ENCODE measurements around the gene CFAP20DC. TPM values are rescaled to one million over a fixed set of nuclear protein-coding genes. Genes with fewer than 3 reads are reported as not detected.

Gene CFAP20DC
- total and polyA plus RNA-seq, 2 of the 8 experiments (the other 6 are each of a cell fraction or from before 2014, with no cell fraction given): 2.2 to 2.8 TPM

GRCh38 chr3:58898513-58898912 is 151.3 kb downstream of the CFAP20DC start:
- Histone ChIP-seq H3K23me2 (ENCODE audit: low read depth, low read length) (no peaks in the 10 kb centered on the region), H4K5ac (ENCODE audit: insufficient read length, low read depth, low read length) (no peak overlapping the region), H3K56ac (replicated peaks; ENCODE audit: insufficient read length, low read depth, low read length) (no peak overlapping the region), H3K4me3 (ENCODE audit: extremely low read depth in 1 of 4, insufficient read depth in 2 of 4, low read depth in 3 of 4, low read length in 4 of 4) (no peak overlapping the region), H3K23ac (ENCODE audit: insufficient read length) (no peak overlapping the region), H3K79me2 (ENCODE audit: control insufficient read depth in 1 of 2, insufficient read depth in 2 of 2, low read length in 2 of 2) (no peaks in the 10 kb centered on the region), H2BK5ac (ENCODE audit: low read depth, low read length) (no peak overlapping the region), H3K36me3 (ENCODE audit: control insufficient read depth in 2 of 4, insufficient read depth in 4 of 4, low read length in 3 of 4) (no peaks in the 10 kb centered on the region), H3K18ac (ENCODE audit: extremely low read depth, low read length) (no peak overlapping the region), H2BK20ac (ENCODE audit: low read length) (no peak overlapping the region), H3K27me3 (replicated peaks in 1 of 4; ENCODE audit: control insufficient read depth in 3 of 4, extremely low read depth in 1 of 4, insufficient read depth in 3 of 4, low read length in 3 of 4) (no peaks in the 10 kb centered on the region), H3K9ac (replicated peaks in 1 of 4; ENCODE audit: extremely low read depth in 1 of 4, low read depth in 3 of 4, low read length in 3 of 4) (no peak overlapping the region), H4K20me1 (replicated peaks in 1 of 2; ENCODE audit: control insufficient read depth in 1 of 2, insufficient read depth in 2 of 2, low read length in 2 of 2) (no peaks in the 10 kb centered on the region), H3K27ac (ENCODE audit: low read depth, low read length) (no peak overlapping the region), H3K4me1 (replicated peaks in 1 of 4; ENCODE audit: control insufficient read depth in 3 of 4, insufficient read depth in 4 of 4, low read length in 3 of 4) (peaks cover 0 to 5% (median 2%) of the 10 kb centered on the region in 4 experiments; a peak in 5 of 7 replicates), H4K91ac (replicated peaks; ENCODE audit: insufficient read length, low read length) (no peak overlapping the region), H2BK12ac (ENCODE audit: low read depth, low read length) (no peak overlapping the region), H2BK15ac (ENCODE audit: low read length) (no peak overlapping the region), H4K8ac (ENCODE audit: extremely low read depth, insufficient read depth, low read length) (no peak overlapping the region), H3K9me3 (ENCODE audit: insufficient read depth in 2 of 2, low read depth in 1 of 2, low read length in 1 of 2) (peaks cover 2 to 8% of the 10 kb centered on the region in 2 experiments; a peak in 2 of 4 replicates), H3K79me1 (ENCODE audit: low read depth, low read length) (no peaks in the 10 kb centered on the region), H3K14ac (ENCODE audit: insufficient read length) (no peak overlapping the region), H3K4ac (replicated peaks; ENCODE audit: insufficient read length, low read depth, low read length) (no peak overlapping the region), H3K4me2 (ENCODE audit: insufficient read depth in 1 of 2, low read depth in 2 of 2, low read length in 2 of 2) (no peak overlapping the region), H2BK120ac (replicated peaks; ENCODE audit: low read depth, low read length) (no peak overlapping the region), H2AK5ac (ENCODE audit: low read depth, low read length) (no peak overlapping the region), H2AFZ (ENCODE audit: low read length) (no peak overlapping the region)
- DNase-seq (ENCODE audit: low read depth in 1 of 2, low spot score in 2 of 2) (no peak), FAIRE-seq (no peak)
- ChIA-PET POLR2A (ENCODE audit: partially characterized antibody) (no interaction called here), CTCF (ENCODE audit: partially characterized antibody) (interaction anchor here (0.7 to 1.1 kb wide), 2 partner anchors 75 to 266 kb away, joined by 3 to 4 read pairs; no protein-coding TSS in a partner anchor)
- 98% methylated on average over 2 of the region's 2 CpGs; no CpG with 5 or more reads in 1 of the 2 experiments for WGBS, 2 experiments (ENCODE audit: extremely low coverage in 1 of 2, insufficient coverage in 1 of 2, insufficient read length in 1 of 2, insufficient replicate concordance in 2 of 2, low coverage in 1 of 2, low lambda C conversion rate in 2 of 2, missing lambda C conversion rate in 1 of 2)
- TF ChIP-seq GTF2F1 (IDR thresholded peaks at IDR 0.05; ENCODE audit: borderline replicate concordance, low read depth, low read length): no peak
- no peak for TF ChIP-seq TAF1 (IDR thresholded peaks at IDR 0.05; ENCODE audit: low read depth, low read length)

All from H1 (cell line).